ACC112 (cell line): Measurements from ENCODE around the gene TRIM42.

Experiments used
- H2AFZ ChIP-seq: fragments of 200-600 bp; sonication (generic); one replicate; pipeline ENCODE4 v1.6.0; 2017; ENCODE audit warnings: antibody characterized with exemption, low read length; ENCODE audit not compliant: unreplicated experiment
- H3K27ac ChIP-seq: fragments of 200-600 bp; sonication (generic); 2 replicates; pipeline ENCODE4 v1.5.1; 2014; ENCODE audit warnings: low read depth, mild to moderate bottlenecking, antibody characterized with exemption, low read length, moderate library complexity
- H3K27me3 ChIP-seq: fragments of 200-600 bp; sonication (generic); 2 replicates; pipeline ENCODE4 v1.6.1; 2014; ENCODE audit warnings: mild to moderate bottlenecking, antibody characterized with exemption, low read length, moderate library complexity, mixed read lengths; ENCODE audit not compliant: insufficient read depth
- H3K36me3 ChIP-seq: fragments of 200-600 bp; sonication (generic); 2 replicates; pipeline ENCODE4 v1.6.1; 2016; ENCODE audit warnings: mild to moderate bottlenecking, antibody characterized with exemption, low read length, moderate library complexity, mixed read lengths; ENCODE audit not compliant: insufficient read depth
- H3K4me1 ChIP-seq: fragments of 200-600 bp; sonication (generic); one replicate; pipeline ENCODE4 v1.6.1; 2016; ENCODE audit warnings: low read length, mixed read lengths; ENCODE audit not compliant: insufficient read depth, unreplicated experiment, control insufficient read depth
- H3K4me3 ChIP-seq: fragments of 200-600 bp; sonication (generic); 2 replicates; pipeline ENCODE4 v1.5.1; 2014; ENCODE audit warnings: mild to moderate bottlenecking, low read depth, low read length
- H3K79me2 ChIP-seq: fragments of 200-600 bp; sonication (generic); one replicate; pipeline ENCODE4 v1.6.0; 2016; ENCODE audit warnings: low read length; ENCODE audit not compliant: control insufficient read depth, unreplicated experiment, insufficient read depth

Gene TRIM42

GRCh38 chr3:140682586-140682985 is 4.7 kb downstream of the TRIM42 start:
- H3K27ac ChIP-seq: no peak overlapping the region
- no peaks in the 10 kb centered on the region for H3K4me1 ChIP-seq
- no peak overlapping the region for H3K4me3 ChIP-seq
- H3K27me3 ChIP-seq: no peaks in the 10 kb centered on the region
- no peaks in the 10 kb centered on the region for H3K79me2 ChIP-seq
- no peak overlapping the region for H2AFZ ChIP-seq
- no peaks in the 10 kb centered on the region for H3K36me3 ChIP-seq

DNA sequence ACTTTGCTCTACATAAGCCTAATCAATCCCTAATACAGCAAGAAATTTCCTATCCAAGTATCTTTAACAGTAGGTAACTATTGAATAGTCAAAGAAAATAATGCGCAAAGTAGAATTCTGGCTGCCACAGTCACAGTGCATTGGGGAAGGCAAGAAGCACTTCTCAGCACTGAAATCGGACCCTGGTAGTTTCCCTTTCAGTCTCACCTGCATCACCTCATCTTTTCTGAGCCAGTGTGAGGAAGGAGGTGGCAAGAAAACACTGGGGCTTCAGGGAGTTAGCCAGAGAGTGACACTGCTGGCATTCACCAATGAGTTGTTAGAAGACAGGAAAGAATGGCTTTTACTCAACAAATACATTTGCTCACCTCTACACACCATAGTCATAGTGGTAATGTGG is 8.3 kb downstream of the TRIM42 start:
- Histone ChIP-seq H3K4me1 (no peaks in the 10 kb centered on the region), H3K36me3 (no peaks in the 10 kb centered on the region), H3K27ac (no peak overlapping the region), H2AFZ (no peak overlapping the region), H3K79me2 (no peaks in the 10 kb centered on the region), H3K27me3 (no peaks in the 10 kb centered on the region), H3K4me3 (no peak overlapping the region)

- H3K4me3 ChIP-seq: no peak overlapping the region
- no peaks in the 10 kb centered on the region for H3K4me1 ChIP-seq
- no peaks in the 10 kb centered on the region for H3K79me2 ChIP-seq
- H3K36me3 ChIP-seq: no peaks in the 10 kb centered on the region
- no peaks in the 10 kb centered on the region for H3K27me3 ChIP-seq
- H3K27ac ChIP-seq: no peak overlapping the region
- no peak overlapping the region for H2AFZ ChIP-seq
Observed at GRCh38 chr3:140686948-140687347, 9.1 kb downstream of the TRIM42 start.

GRCh38 chr3:140695361-140696061 is 17.6 kb downstream of the TRIM42 start:
- H2AFZ ChIP-seq: peak overlapping the region; percentile 96
- H3K4me3 ChIP-seq: peak overlapping the region; percentile 44; the same call in 1 of the 2 replicates
- no peaks in the 10 kb centered on the region for H3K4me1 ChIP-seq
- no peaks in the 10 kb centered on the region for H3K27me3 ChIP-seq
- H3K27ac ChIP-seq: no peak overlapping the region
- no peaks in the 10 kb centered on the region for H3K79me2 ChIP-seq
- H3K36me3 ChIP-seq: no peaks in the 10 kb centered on the region

GRCh38 chr3:140699516-140700231 is 21.8 kb downstream of the TRIM42 start:
- no peaks in the 10 kb centered on the region for H3K79me2 ChIP-seq
- H3K27me3 ChIP-seq: no peaks in the 10 kb centered on the region
- H3K27ac ChIP-seq: no peak overlapping the region
- H3K4me1 ChIP-seq: no peaks in the 10 kb centered on the region
- H2AFZ ChIP-seq: no peak overlapping the region
- no peaks in the 10 kb centered on the region for H3K36me3 ChIP-seq
- H3K4me3 ChIP-seq: no peak overlapping the region

DNA sequence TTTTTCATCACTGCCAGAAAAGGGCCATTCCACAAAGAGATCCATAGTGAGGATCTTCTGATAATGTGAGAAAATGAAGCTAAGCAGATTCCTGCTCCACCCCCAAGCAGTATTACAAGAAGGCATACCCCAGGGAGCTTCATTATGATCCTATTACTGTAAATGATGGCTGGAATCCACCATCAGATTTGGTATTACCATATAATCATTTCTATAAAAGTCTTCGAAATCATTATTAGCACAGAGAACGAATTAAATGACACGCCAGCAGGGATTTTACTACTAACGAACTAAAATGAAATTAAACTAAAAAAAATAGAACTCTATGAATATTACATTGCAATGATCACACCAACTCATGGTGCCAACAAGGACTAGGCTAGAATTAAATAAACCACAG is 24.4 kb downstream of the TRIM42 start:
- no peak overlapping the region for H3K4me3 ChIP-seq
- H2AFZ ChIP-seq: no peak overlapping the region
- H3K27ac ChIP-seq: no peak overlapping the region

GRCh38 chr3:140703496-140703895 is 25.6 kb downstream of the TRIM42 start:
- Histone ChIP-seq H3K27me3 (no peaks in the 10 kb centered on the region), H3K36me3 (no peaks in the 10 kb centered on the region), H3K4me3 (no peak overlapping the region), H3K79me2 (no peaks in the 10 kb centered on the region), H3K4me1 (no peaks in the 10 kb centered on the region), H2AFZ (no peak overlapping the region), H3K27ac (no peak overlapping the region)

More for the DNA sequence above, 24.4 kb downstream of the TRIM42 start:
- no peaks in the 10 kb centered on the region for H3K79me2 ChIP-seq
- no peaks in the 10 kb centered on the region for H3K36me3 ChIP-seq
- no peaks in the 10 kb centered on the region for H3K4me1 ChIP-seq
- no peaks in the 10 kb centered on the region for H3K27me3 ChIP-seq

DNA sequence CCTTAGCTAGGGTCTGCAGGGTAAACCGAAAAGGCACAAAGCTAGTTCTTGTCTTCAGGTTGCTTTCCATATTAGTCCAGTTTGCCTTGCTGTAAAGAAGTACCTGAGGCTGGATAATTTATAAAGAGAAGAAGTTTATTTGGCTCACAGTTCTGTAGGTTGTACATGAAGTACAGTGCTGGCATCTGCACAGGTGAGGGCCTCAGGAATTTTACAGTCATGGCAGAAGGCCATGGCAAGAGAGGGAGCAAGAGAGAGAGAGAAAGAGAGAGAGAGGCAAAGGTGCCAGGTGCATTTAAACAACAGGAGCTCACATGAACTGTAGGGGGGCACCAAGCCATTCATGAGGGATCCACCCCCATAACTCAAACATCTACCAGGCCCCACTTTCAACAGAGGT is 26.9 kb downstream of the TRIM42 start:
- H3K27ac ChIP-seq: no peak overlapping the region

GRCh38 chr3:140705954-140706353 is 28.1 kb downstream of the TRIM42 start:
- Histone ChIP-seq H3K27ac (no peak overlapping the region), H3K27me3 (no peaks in the 10 kb centered on the region), H2AFZ (no peak overlapping the region), H3K4me1 (no peaks in the 10 kb centered on the region), H3K79me2 (no peaks in the 10 kb centered on the region), H3K36me3 (no peaks in the 10 kb centered on the region), H3K4me3 (no peak overlapping the region)

More for the DNA sequence above, 26.9 kb downstream of the TRIM42 start:
- Histone ChIP-seq H2AFZ (no peak overlapping the region), H3K36me3 (no peaks in the 10 kb centered on the region), H3K4me1 (no peaks in the 10 kb centered on the region), H3K27me3 (no peaks in the 10 kb centered on the region), H3K79me2 (no peaks in the 10 kb centered on the region), H3K4me3 (no peak overlapping the region)

DNA sequence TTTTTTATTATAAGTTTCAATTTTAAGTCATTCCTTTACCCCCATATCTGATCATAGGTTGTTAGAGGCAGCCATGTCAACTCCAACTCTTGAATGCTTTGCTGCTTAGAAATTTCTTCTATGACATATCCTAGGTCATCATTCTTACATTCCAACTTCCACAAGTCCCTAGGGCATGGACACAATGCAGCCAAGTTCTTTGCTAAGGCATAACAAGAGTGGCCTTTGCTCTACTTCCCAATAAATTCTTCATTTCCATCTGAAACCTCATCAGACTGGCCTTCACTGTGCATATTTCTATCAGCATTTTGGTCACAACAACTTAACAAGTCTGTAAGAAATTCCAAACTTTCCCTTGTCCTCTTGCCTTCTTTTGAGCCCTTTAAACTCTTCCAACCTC is 28.5 kb downstream of the TRIM42 start:
- Histone ChIP-seq H3K79me2 (no peaks in the 10 kb centered on the region), H2AFZ (no peak overlapping the region), H3K27me3 (no peaks in the 10 kb centered on the region), H3K4me3 (no peak overlapping the region), H3K27ac (no peak overlapping the region), H3K36me3 (no peaks in the 10 kb centered on the region), H3K4me1 (no peaks in the 10 kb centered on the region)

DNA sequence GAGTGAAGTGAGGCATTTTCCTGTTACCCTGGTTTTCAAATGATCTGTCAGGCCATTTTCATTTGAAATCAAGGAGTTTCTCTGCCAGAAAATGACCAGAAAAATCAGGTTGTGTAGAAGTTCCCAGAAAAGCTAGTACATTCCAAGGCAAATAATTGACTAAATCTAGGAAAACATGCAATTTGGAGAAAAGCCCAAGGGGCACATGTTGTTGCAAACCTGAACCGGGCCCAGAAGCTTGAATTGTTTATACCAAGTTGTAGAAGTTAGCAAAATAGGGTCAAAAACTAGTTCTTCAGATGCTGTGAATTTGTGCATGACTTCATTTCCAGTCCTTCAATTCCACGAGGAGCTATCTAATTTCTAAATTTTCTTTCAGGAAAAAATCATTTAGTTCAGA is 31.0 kb downstream of the TRIM42 start:
- no peaks in the 10 kb centered on the region for H3K36me3 ChIP-seq
- no peak overlapping the region for H2AFZ ChIP-seq
- no peak overlapping the region for H3K27ac ChIP-seq
- no peaks in the 10 kb centered on the region for H3K27me3 ChIP-seq
- H3K4me1 ChIP-seq: no peaks in the 10 kb centered on the region
- no peak overlapping the region for H3K4me3 ChIP-seq
- H3K79me2 ChIP-seq: no peaks in the 10 kb centered on the region
